GM18517 (cell line): ENCODE measurements around the gene RNF220.

Experiments used
- ATAC-seq: cut with Tn5 transposase; IDR thresholded peaks from one replicate; pipeline ENCODE4 v1.9.1; 2021; ENCODE audit warnings: mild to moderate bottlenecking, moderate library complexity; ENCODE audit not compliant: unreplicated experiment

The RNF220 gene

DNA sequence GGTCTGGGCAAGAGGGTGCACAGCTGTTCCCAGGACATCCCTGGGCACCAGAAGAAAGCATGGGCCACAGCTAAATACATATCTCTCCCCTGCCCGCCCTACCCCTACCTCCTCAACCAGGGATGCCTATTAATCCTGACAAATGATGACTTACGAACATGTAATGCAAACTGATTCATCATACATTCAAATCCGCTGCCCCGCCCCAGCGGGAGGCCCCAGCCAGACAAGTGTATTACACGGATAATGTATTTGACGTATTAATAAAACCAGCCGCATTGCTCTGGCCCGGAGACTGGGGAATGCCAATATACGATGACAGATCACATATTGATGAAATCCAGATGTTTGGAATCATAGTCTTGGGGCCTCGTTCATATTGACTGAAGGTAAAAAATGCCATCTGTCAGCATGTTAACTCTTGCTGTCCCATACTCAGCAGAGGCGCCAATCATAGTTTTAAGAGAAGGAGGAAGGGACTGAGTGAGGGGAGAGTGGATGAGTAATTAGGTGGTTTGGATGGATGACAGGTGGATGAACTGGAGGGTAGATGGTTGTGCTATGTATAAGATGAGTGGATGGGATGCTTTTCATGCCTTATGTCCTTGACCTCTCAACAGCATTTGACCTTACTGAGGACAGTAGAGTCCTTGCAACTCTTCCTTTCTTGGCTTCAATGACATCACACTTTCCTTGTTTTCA, 201.0 kb downstream of the RNF220 start:
- ATAC-seq: no peak

DNA sequence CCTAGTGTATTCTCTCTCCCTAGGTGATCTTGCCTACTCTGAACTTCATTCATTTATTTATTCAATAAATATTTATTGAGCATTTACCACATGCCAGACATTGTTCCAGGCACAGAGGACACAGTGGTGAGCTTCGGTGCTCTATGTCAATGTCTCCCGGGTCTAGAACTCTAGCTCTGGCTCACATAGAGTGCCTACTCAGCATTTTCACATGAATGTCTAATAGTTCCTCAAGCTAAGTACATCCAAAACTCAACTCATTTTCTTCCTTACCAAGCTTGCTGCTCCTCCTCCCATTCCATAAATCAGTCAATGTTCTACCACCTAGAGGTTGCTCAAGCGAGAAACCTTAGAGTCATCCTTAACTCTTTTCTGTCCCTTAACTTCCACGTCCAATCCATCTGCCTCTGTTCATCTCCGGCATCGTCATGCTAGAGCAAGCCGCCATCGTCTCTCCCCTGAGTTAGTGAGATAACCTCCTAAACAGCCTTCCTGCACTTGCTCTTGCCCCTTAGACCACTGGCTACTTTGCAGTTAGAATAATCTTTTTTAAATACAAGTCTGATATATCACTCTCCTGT, 201.7 kb downstream of the RNF220 start:
- ATAC-seq: no peak

DNA sequence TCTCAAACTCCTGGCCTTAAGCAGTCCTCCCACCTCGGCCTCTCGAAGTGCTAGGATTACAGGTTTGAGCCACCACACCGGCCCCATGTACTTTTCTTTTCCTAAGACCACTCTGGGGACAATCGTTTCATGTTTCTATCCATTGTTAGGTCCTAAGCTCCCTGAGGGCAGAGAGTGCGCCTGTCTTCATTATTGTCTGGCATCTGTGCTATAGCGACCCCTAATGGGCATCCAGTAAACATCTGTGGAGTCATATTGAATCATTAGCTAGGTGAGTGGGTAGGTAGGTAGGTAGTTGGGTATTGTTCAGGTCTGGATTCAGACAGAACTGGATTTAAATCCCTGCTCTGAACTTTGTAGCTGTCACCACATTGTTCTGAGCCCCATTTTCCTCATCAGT, 203.1 kb downstream of the RNF220 start:
- no peak for ATAC-seq

DNA sequence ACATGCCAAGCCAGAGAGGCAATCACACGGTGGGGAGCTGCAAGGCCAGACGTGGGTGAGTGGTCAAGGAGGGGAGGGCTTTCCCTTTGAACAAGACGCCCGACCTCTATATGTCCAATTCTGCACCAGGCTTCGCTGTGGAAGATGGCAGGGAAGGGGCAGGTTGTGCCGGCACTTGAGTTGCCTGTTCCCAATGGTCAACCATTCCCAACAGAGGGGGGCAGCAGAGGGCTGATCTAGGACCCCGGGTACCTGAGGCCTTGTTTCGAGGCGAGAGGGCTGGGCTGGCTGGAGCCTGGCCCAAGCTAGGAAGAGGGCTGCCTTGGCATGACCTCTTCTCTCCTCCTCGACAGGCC, 204.3 kb downstream of the RNF220 start:
- no peak for ATAC-seq

DNA sequence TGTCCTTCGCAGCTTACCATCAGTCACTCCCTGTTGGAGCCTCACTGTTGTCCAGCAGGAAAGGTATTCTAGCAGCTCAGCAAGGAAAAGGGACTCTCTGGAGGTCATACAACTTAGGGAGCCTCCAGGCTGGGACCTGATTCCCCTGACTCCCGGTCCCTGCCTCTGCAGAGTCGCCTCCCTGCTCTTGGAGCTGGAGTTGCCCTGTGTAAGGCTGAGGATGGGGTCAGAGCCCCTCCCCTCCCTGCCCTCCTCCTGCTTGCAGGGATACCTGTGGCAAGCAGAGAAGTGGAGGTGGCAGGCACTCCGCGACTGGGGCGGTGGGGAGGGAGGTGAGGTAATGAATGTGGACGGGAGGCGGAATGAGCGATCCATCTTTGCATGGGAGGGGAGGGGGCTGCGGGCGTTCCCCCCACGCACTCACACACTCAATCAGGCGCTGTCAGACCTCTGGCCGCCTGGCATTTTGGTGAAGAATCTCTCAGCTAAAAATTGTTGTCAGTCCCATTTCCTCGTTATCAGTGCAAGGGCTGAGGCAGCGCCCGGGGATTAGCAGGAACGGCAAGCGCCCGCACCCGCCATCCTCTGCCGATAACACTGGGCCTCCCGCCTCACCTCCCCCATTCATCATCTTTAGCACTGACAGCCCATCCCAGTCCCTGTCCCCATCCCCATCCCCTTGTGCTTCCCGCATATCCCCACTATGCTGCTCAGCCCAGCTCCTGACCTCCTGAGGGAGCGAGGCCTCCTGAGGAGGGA, 204.9 kb downstream of the RNF220 start:
- ATAC-seq: no peak

GRCh38 chr1:44610527-44611148, 205.6 kb downstream of the RNF220 start:
- ATAC-seq: no peak

- ATAC-seq: no peak
Measured at GRCh38 chr1:44611419-44611818, 206.4 kb downstream of the RNF220 start.

- ATAC-seq: no peak
Measured at GRCh38 chr1:44611866-44612265, 206.8 kb downstream of the RNF220 start.

GRCh38 chr1:44613941-44614340, 208.9 kb downstream of the RNF220 start:
- ATAC-seq: no peak

- ATAC-seq: no peak
Measured at GRCh38 chr1:44616284-44616990, 211.4 kb downstream of the RNF220 start.

GRCh38 chr1:44616991-44617702, 212.1 kb downstream of the RNF220 start:
- no peak for ATAC-seq

DNA sequence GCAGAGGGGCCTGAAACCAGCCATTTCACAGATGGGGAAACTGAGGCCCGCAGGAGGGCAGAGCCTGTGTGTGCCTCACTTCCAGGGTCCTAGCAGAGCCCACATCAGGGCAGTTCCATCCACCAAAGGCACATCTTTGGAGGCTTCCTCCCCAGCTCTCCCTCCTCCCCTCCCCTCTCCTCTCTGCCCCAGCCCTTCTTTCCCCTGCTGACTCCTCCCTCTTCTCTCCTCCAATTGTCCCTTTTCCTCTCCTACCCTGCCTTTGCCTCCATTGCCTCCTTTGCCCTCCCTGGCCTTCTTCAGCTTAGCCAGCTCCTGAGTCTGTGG, 212.6 kb downstream of the RNF220 start:
- no peak for ATAC-seq

GRCh38 chr1:44619261-44619900, 214.3 kb downstream of the RNF220 start:
- no peak for ATAC-seq

GRCh38 chr1:44620072-44620471, 215.0 kb downstream of the RNF220 start:
- ATAC-seq: no peak

DNA sequence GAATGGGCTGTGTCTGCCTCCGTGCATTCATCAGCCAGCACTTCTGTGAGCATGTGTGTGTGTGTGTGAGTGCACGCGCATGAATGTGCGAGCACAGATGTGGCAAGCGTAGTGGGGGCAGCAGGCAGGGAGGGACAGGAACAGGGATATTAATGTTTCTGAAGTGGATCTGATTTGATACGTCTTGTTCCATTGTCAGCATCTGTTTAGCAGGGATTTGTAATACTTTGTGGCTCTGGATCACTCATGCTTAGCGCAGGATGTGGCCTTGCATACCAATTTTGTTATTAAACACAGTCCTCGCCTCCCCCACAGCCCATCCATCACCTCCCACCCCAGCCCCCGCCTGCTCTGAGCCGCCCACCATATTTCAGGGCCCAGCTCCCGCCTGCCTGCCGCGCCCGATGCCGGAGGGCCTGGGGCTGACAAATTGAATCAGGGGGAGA, 216.8 kb downstream of the RNF220 start:
- ATAC-seq: no peak

- no peak for ATAC-seq
Measured at GRCh38 chr1:44624268-44624901, 219.3 kb downstream of the RNF220 start.

- no peak for ATAC-seq
Measured at GRCh38 chr1:44625348-44625747, 220.3 kb downstream of the RNF220 start.

DNA sequence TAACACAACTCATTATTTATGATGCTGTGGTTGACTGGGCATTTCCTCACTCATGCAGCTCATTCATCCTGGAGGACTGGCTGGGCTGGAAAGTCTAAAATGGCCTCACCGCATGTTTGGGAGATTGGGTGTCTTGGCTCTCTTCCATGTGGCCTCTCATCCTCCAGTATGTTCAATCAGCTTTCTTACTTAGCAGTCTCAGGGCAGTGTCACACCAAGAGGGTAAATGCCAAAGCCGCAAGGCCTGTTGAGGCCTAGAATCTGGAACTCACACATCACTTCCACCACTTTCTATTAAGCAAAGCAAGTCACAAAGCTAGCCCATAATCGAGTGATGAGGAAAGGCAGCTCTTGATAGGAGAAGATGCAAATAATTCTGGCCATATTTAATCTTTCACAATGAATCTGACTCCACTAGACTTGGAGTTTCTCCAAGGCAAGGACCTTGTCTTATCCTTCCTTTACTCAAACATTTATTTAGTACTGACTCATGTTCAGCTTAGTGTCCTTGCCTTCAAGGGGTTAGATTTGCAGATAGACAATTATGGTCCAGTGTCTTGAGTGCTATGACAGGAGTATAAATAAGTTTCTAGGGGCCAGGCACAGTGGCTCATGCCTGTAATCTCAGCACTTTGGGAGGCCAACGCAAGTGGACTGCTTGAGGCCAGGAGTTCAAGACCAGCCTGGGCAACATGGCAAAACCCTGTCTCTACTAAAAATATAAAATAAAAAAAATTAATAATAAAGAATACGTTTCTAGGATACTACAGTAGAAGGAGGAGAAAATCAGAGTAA, 224.1 kb downstream of the RNF220 start:
- ATAC-seq: no peak

DNA sequence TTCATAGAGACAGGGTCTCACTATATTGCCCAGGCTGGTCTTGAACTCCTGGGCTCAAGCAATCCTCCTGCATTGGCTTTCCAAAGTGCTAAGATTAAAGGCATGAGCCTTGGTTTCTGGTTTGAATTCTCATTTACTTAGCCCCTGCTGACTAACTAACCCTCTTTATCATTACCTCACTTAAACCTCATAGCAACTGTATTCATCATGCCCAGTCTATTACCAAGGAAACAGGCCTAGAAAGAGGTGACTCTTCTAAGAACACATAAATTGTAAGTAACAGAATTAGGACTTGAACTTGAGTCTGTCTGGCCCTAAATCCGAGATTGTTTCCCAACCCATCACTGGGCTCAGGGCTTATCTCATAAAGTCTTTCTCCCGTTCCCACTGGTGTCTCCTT, 225.1 kb downstream of the RNF220 start:
- ATAC-seq: no peak
